SK-N-SH (cell line): ENCODE results near the gene RALY.

Source experiments
- ELF1 ChIP-seq: IDR thresholded peaks from 2 replicates; pipeline ENCODE4 v1.4.0; 2012
- EZH2phosphoT487 ChIP-seq: fragments of 200-600 bp; sonication (generic); IDR thresholded peaks from 2 replicates; pipeline ENCODE4 v1.6.1; 2017; ENCODE audit warnings: low read depth, mixed run types, mild to moderate bottlenecking, antibody characterized with exemption, moderate library complexity, borderline replicate concordance
- RCOR1 ChIP-seq: fragments of 150-350 bp; IDR thresholded peaks from 2 replicates; pipeline ENCODE4 v1.6.1; 2017; ENCODE audit warnings: antibody characterized with exemption, low read length
- REST ChIP-seq: IDR thresholded peaks from 2 replicates; pipeline ENCODE4 v1.6.1; 2012; ENCODE audit warnings: mild to moderate bottlenecking, low read depth, low read length, moderate library complexity
- RFX5 ChIP-seq: IDR thresholded peaks from 2 replicates; pipeline ENCODE4 v1.6.1; 2012; ENCODE audit warnings: mild to moderate bottlenecking, improper control_type of control experiment, low read length
- TEAD4 ChIP-seq: IDR thresholded peaks from 2 replicates; pipeline ENCODE4 v1.4.0; 2012; ENCODE audit warnings: mild to moderate bottlenecking, borderline replicate concordance; ENCODE audit not compliant: insufficient read depth
- YY1 ChIP-seq: IDR thresholded peaks from 2 replicates; pipeline ENCODE4 v1.4.0; 2012; ENCODE audit warnings: low read depth, mild to moderate bottlenecking
- TF ChIP-seq, protein P1 (sequence below): fragments of 200-600 bp; sonication (generic); IDR thresholded peaks from 2 replicates; pipeline ENCODE4 v1.6.1; 2017; ENCODE audit warnings: antibody characterized with exemption, mild to moderate bottlenecking, moderate library complexity
- TF ChIP-seq, protein P2 (sequence below): IDR thresholded peaks from 2 replicates; pipeline ENCODE4 v1.4.0; 2012; ENCODE audit warnings: low read depth

- TF ChIP-seq REST (no peak), ELF1 (no peak), YY1 (no peak), RCOR1 (no peak), EZH2phosphoT487 (no peak), TEAD4 (no peak), RFX5 (no peak)
- TF ChIP-seq, protein P1, sequence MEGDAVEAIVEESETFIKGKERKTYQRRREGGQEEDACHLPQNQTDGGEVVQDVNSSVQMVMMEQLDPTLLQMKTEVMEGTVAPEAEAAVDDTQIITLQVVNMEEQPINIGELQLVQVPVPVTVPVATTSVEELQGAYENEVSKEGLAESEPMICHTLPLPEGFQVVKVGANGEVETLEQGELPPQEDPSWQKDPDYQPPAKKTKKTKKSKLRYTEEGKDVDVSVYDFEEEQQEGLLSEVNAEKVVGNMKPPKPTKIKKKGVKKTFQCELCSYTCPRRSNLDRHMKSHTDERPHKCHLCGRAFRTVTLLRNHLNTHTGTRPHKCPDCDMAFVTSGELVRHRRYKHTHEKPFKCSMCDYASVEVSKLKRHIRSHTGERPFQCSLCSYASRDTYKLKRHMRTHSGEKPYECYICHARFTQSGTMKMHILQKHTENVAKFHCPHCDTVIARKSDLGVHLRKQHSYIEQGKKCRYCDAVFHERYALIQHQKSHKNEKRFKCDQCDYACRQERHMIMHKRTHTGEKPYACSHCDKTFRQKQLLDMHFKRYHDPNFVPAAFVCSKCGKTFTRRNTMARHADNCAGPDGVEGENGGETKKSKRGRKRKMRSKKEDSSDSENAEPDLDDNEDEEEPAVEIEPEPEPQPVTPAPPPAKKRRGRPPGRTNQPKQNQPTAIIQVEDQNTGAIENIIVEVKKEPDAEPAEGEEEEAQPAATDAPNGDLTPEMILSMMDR: no peak
- TF ChIP-seq, protein P2, sequence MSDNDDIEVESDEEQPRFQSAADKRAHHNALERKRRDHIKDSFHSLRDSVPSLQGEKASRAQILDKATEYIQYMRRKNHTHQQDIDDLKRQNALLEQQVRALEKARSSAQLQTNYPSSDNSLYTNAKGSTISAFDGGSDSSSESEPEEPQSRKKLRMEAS: no peak
These were observed 112.4 kb downstream of the RALY start for GRCh38 chr20:34105978-34106675.
